Left hindlimb (tissue), 1 donor: ENCODE results near the gene ZBTB3.
"Not testable (repeated sequence)": the region's sequence is repeated elsewhere in the genome, so short reads cannot be mapped to it uniquely, and the experiment has no call there.

Source experiments
- DNase-seq: peaks from one replicate; pipeline ENCODE4 v3.0.0-alpha.2; 2018

ZBTB3 gene

DNA sequence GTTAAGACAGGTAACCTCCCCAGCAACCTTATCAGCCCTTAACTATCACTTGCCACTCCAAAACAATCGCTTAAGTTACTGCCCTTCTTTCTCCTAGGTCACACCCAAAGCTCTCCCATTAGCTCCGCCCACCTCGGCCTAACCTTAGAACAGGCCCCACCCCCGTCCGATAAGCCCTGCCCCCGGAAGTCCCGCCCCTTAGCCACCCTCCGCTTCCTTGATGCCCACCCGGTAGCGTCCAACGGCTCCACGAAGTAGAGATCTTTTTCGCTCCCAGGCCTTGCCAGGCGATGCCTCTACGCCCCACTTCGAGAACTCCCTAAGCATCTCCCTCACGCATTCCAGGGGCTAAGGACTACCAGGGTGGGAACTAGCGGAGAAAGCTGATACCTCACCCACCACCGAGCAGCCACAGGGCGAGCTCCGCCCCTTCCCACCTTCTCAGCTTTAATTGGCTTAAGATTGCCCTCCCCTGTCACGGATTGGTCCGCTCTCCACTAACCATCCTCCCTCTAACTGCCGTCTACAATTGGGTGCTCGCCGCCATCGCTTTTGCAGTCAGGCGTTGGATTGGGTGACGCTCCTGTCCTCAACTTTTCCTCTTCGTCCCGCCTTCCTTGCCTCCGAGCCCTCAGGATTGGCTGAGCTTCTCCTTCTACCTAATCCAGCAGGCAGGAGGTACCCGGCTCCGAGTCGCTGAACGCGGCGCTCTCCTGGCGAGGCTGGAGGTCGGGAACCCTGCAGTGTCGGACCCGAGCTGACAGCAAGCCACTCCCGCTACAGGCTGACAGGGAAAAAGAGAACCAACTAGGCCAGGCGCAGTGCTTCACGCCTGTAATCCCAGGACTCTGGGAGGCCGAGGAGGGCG, at the start of gene ZBTB3:
Gene ZBTB3 (minus strand): TSS at position 425 of the 868 bp plus-strand sequence. CDS start 496 bp downstream, outside the sequence.
- DNase-seq: peak; percentile 98

- no peak for DNase-seq
These were observed 47.1 kb upstream of the ZBTB3 start for GRCh38 chr11:62801071-62801470.

DNA sequence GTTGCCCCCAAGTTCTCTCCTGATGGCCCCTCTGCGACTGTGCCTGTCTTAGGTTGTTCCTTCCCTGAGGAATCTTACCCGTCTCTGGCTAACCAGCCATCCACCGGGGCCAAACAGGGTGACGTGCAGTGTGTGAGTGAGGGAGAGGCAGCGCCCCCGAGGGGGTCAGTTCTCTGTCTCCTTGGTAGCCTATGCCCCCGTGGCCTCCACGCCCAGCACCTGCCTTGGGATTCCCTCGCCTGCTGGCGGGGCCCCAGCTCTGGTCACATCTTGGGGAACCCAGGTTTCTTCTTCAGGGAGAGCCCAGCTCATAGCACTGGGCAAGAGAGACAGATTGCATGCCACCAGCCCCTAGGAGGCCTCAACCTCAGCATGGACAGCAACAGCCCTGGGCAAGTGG, 45.5 kb upstream of the ZBTB3 start:
- no peak for DNase-seq

DNA sequence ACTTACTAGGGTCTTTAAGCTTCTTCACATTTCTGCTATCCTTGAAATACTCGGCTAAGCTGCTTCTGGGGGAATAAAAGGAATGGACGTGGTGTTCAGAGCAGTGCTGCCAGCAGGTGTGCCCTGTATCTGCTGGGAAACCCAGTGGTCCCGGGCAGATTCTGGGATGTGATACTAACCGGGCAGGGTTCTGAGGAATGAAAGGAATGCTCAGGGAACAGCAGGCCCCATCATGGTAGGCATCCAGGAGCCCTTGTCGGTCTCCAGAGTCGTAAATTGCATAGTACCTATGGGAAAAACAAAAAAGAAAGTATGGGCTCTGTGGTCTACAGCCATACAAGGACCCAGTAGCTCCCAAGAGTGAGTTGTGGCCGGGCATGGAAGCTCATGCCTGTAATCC, 42.3 kb upstream of the ZBTB3 start:
- DNase-seq: no peak

- DNase-seq: no peak
These were observed 40.3 kb upstream of the ZBTB3 start for GRCh38 chr11:62794201-62794775.

DNA sequence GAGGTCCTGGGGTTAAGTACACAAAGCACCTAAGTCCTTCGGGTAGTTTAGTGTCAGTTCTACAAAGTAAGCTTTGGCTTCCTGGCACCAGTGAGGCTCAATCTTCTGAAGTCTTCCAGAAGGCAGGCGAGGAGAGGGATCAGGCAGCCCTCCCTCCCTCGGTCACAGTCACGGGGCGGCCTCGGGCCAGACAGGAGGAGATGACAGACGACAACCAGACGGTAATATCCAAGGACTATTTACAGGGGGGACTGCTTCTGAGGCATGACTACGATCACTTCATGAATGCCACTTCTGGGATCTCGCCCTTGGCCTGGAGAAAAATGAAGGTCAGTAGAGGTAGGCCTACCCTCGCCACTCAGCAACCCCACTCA, 38.2 kb upstream of the ZBTB3 start:
- DNase-seq: no peak

- peak; percentile 92 for DNase-seq
These were observed 37.7 kb upstream of the ZBTB3 start, which contains the start of gene TMEM223 for GRCh38 chr11:62791501-62792201. Gene TMEM223, minus strand, starts transcription at chr11:62792006. Its CDS starts 12 bp downstream, at chr11:62791994.

- DNase-seq: no peak
These were observed 35.6 kb upstream of the ZBTB3 start for GRCh38 chr11:62789576-62789975.

DNA sequence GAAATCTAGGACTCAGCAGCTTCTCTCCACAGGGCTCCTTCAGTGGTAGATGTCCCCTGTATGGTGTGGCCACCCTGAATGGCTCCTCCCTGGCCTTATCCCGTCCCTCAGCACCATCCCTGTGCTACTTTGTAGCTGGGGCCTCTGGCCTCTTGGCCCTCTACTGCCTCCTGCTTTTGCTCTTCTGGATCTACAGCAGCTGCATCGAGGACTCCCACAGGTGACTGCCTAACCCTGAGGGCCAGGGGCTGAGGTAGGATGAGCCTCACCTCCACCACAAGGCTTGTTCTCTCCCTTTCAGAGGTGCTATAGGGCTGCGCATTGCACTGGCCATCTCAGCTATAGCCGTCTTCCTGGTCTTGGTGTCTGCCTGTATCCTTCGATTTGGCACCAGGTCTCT, 35.0 kb upstream of the ZBTB3 start:
- DNase-seq: no peak

DNA sequence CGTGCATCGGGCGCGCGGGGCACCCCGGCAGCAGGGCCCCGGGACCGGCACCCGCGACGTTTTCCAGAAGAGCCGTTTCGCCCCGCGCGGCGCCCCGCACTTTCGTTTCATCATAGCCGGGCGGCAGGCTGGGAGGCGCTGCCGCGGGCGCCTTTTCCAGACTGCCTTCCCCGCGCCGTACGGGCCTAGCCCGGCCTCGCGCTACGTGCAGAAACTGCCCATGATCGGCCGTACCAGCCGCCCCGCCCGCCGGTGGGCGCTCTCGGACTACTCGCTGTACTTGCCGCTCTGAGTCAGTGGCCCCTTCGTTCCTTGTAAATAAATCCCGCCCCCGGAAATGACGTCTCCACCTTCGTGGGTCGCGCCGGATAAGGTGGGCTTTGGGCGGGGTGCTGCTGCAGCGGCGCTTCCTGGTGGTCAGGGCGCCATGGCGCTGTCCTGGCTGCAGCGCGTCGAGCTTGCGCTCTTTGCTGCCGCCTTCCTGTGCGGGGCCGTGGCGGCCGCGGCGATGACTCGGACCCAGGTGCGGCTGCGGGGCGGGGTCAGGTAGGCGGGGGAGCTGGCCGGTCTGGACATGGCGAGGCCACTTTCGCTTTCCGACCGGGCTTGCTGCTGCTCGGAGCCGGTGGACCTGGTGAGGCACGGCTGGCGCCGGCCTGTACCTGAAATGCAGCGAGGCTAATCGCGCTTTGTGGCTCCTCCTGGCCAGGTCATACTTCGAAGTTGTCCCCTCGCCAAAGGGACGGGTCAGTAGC, 33.2 kb upstream of the ZBTB3 start, which contains the start of gene TMEM179B:
Gene TMEM179B (plus strand): TSS at position 398 of the 755 bp plus-strand sequence. CDS start 30 bp downstream, at position 428.
- peak; percentile 98 for DNase-seq

DNA sequence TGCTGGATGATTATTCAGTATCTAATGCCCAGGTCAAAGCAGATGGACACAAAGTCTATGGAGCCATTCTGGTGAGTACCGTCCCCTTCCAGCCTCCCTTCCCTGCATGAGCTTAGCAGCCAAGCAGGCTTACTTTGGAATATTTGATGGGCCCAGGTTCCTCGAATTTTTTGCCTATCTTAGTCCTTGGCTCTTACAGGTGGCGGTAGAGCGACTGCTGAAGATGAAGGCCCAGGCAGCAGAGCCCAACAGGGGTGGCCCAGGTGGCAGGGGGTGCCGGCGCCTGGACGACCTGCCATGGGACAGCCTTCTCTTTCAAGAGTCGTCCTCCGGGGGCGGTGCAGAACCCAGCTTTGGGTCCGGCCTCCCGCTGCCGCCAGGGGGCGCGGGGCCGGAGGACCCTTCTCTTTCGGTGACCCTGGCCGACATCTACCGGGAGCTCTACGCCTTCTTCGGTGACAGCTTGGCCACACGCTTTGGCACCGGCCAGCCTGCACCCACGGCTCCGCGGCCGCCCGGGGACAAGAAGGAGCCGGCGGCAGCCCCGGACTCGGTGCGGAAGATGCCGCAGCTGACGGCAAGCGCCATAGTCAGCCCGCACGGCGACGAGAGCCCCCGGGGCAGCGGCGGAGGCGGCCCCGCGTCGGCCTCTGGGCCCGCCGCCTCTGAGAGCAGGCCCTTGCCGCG, 32.5 kb upstream of the ZBTB3 start:
- peak; percentile 90 for DNase-seq

DNA sequence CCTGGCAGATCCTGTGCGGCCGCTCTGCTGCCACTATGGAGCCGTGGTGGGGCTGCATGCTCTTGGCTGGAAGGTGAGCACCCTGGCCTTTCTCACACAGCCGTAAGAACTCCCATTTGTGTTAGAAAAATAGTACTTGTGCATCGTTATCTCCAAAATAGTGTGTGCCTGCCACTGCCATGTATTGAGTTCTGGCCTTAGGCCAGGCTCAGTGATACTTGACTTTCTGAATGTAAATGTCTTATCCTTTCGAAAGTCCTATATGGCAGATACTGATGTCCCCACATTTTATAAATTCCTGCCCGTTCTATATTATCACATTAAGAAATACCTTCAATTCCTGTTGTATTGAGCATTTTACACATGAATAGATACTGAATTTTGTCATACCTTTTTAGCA, 28.8 kb upstream of the ZBTB3 start:
- no peak for DNase-seq

DNA sequence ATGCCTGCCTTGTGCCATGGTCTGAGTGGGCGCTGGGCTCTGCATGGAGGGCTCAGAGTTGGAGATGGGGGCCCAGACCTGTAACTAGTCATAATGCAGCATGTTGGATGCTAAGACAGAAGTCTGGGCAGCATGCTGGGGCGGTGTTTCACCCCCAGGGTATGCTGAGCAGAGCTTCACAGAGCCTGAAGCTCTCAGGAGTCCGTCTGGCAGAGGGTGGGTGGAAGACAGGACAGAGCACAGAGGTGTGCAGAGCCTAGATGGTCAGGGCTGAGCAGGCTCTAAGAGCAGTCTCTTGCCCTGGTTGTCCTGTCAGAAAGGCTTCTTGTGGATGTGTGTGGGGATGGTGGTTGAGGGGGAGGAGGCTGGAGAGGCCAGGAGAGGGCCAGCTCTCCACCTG, 24.5 kb upstream of the ZBTB3 start:
- no peak for DNase-seq

- DNase-seq: no peak
These were observed 23.4 kb upstream of the ZBTB3 start for GRCh38 chr11:62777389-62777788.

GRCh38 chr11:62775646-62776045, 21.7 kb upstream of the ZBTB3 start:
- DNase-seq: no peak

DNA sequence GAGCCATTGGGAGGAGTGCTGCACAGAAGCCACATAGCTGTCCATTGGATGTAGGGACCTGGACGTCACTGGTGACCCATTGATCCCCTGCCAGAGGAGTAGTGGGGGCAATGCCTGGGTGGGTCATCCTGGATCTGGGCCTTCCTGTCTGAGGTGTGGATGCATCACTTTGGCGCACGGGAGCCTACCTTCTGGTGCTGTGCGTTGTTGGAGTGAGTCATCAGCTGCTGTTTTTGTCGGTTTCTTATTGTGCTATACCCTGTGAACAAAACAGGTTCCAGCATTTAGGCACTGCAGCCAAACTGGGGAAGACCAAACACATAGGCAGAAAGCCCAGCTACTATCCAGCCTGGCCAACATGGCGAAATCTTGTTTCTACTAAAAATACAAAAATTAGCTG, 20.4 kb upstream of the ZBTB3 start:
- no peak for DNase-seq

GRCh38 chr11:62771144-62772021, 17.4 kb upstream of the ZBTB3 start, which contains the start of gene TAF6L:
Gene TAF6L, plus strand, starts transcription at chr11:62771396. Its CDS starts 4,388 bp downstream, at chr11:62775784.
- peak; percentile 98 for DNase-seq

DNA sequence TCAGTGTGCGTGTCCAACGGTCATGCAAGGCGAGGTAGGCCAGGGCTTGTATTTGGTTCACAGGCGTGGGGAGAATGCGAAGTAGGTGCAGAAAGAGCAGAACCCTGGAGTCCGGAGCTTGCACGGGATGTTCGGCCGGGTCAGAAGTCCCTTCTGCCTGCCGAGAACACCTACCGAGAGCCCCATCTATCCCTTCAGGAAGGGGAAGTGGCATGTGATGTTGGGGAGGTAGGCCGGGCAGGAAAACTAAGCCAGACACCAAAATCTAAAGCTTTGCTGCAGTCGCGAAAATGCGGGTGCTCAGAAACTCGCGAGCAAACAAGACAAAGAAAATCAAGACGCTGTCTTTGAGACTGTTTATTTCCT, 16.8 kb upstream of the ZBTB3 start:
- peak; percentile 49 for DNase-seq

- not testable (repeated sequence) for DNase-seq
These were observed 6.9 kb upstream of the ZBTB3 start for GRCh38 chr11:62760867-62761227.

GRCh38 chr11:62757846-62758788, 4.2 kb upstream of the ZBTB3 start:
- no peak for DNase-seq
